SJCRH30 (cell line): ENCODE measurements around the gene RASSF4. TPM values are rescaled to one million over a fixed set of nuclear protein-coding genes. Genes with fewer than 3 reads are reported as not detected.

Experiments used
- DNase-seq, 2 experiments: peaks; one replicate each; pipeline ENCODE4 v3.0.0-alpha.2; 2015 to 2020
- H3K27ac ChIP-seq: fragments of 250-450 bp; sonication (Bioruptor Pico); 2 replicates; pipeline ENCODE4 v1.5.1; 2020; ENCODE audit warnings: mild to moderate bottlenecking, moderate library complexity
- H3K27me3 ChIP-seq: fragments of 250-450 bp; sonication (Bioruptor Pico); 2 replicates; pipeline ENCODE4 v1.5.1; 2020; ENCODE audit warnings: mild to moderate bottlenecking, moderate library complexity
- H3K36me3 ChIP-seq: fragments of 250-450 bp; sonication (Bioruptor Pico); 2 replicates; pipeline ENCODE4 v1.5.1; 2020; ENCODE audit warnings: mild to moderate bottlenecking, moderate library complexity
- H3K4me1 ChIP-seq: fragments of 250-450 bp; sonication (Bioruptor Pico); 2 replicates; pipeline ENCODE4 v1.5.1; 2020; ENCODE audit warnings: mild to moderate bottlenecking, moderate library complexity
- H3K4me3 ChIP-seq: fragments of 250-450 bp; sonication (Bioruptor Pico); 2 replicates; pipeline ENCODE4 v1.5.1; 2020; ENCODE audit warnings: mild to moderate bottlenecking, moderate library complexity
- H3K9me3 ChIP-seq: fragments of 250-450 bp; sonication (Bioruptor Pico); replicated peaks from 2 replicates; pipeline ENCODE4 v1.5.1; 2020; ENCODE audit warnings: mild to moderate bottlenecking, moderate library complexity
- total RNA-seq: library from RNA; depleted of rRNA; stranded (reverse); fragments of >200 nt; shearing (Covaris generic); gene quantifications from 2 replicates; pipeline ENCODE4 v1.2.3, GENCODE V29; 2014; rRNA removed

Gene RASSF4
- total RNA-seq, 1 experiment from 2014 or later, result 22.0 TPM

DNA sequence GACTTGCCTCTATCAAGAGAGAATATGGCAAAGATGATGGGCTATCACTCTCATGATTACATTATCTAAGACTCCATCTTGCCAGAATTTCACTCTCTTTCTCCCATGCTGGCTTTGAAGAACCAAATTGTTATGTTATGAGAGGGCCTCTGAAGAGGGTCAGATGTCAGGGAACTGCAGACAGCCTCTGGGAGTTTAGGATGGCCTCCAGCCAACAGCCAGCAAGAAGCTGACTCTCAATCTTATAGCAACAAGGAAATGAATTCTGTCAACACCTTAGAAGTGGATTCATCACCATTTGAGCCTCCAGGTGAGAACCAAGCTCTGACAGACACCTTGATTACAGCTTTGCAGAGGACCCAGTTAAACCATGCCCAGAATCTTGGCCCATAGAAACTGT, 74.7 kb downstream of the RASSF4 start:
- no peaks in the 10 kb centered on the region for H3K9me3 ChIP-seq
- H3K36me3 ChIP-seq, result no peaks in the 10 kb centered on the region
- H3K4me1 ChIP-seq, result no peaks in the 10 kb centered on the region
- DNase-seq, result no peak
- H3K27me3 ChIP-seq, result no peaks in the 10 kb centered on the region
- no peak overlapping the region for H3K4me3 ChIP-seq
- no peak overlapping the region for H3K27ac ChIP-seq

DNA sequence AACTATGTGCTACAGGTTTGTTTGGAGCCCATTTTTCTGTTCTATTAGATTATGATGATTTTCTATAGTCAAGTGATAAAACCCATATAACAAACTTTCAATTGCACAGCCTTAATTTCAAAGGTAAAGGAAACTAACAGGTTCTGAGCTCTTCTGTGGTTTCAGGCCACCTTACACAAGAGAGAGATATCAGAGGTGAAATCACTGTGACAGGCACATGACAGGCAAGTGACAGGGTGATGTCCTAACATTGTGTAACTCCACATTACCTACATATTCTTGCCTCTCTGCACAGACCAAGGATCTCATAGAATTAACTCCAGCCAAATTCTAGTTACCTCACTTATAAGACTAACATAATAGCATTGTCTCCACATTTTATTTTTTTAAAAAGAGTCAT, 76.1 kb downstream of the RASSF4 start:
- Histone ChIP-seq H3K27ac (no peak overlapping the region), H3K9me3 (no peaks in the 10 kb centered on the region), H3K4me3 (no peak overlapping the region), H3K36me3 (no peaks in the 10 kb centered on the region), H3K27me3 (no peaks in the 10 kb centered on the region), H3K4me1 (no peaks in the 10 kb centered on the region)
- DNase-seq, result no peak

DNA sequence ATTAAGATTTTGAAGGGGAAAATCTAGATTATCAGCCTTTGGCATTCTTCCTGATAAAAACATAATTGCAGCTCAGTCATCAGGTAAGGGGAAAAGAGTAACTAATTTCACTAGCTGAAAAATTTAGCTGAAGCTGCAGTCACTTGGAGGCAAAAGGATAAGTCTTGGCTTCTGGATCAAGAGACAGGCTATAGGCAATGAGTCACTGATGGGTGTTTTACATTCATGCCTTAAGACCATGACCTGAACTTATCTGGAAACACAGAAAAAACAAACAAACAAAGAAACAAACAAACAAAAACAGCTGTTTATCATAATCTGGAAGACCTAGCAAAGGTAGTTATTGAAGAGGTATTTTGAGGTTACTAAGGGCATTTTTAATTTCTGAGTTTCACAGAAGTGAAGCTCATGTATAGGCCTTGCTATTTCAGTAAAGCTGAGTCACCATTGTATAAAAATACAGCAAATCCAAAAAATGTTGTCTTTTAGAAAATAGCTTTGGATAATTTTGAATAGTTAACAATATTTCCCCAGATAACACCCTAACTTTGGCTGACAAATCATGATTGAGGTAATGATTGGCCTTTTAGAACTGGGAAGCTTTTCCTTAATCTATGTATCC, 81.4 kb downstream of the RASSF4 start:
- Histone ChIP-seq H3K27ac (no peak overlapping the region), H3K9me3 (no peaks in the 10 kb centered on the region), H3K4me3 (no peak overlapping the region), H3K27me3 (no peaks in the 10 kb centered on the region), H3K4me1 (no peaks in the 10 kb centered on the region), H3K36me3 (no peaks in the 10 kb centered on the region)
- DNase-seq, result no peak

DNA sequence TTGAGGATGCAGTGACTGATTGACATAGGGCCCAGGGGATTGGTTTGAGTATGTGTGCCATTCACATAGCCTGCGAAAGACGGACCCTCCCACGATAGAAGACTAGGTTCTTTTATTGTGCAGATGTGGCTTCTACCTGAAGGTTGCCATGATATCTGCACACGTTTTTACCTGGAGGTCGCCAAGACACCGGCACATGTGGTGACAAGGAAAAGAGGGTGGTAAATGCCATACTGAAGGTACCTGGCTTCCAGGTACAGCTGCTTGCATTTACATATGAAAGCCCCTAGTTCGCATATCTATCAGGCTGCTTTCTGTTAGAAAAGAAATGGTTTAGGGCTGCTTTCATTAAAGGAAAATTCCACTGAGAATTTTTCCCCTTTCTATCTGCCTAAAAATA, 84.7 kb downstream of the RASSF4 start:
- H3K27ac ChIP-seq, result no peak overlapping the region
- no peaks in the 10 kb centered on the region for H3K36me3 ChIP-seq
- no peaks in the 10 kb centered on the region for H3K4me1 ChIP-seq
- H3K27me3 ChIP-seq, result no peaks in the 10 kb centered on the region
- DNase-seq, result no peak
- H3K9me3 ChIP-seq, result no peaks in the 10 kb centered on the region
- no peak overlapping the region for H3K4me3 ChIP-seq

Other genes starting within 250 kb of the RASSF4 start
- 0.02 TPM in 1 of 2 replicates, not detected in the other for gene TMEM72, start 48.5 kb upstream of the RASSF4 start, total RNA-seq
- gene DEPP1, start 19.0 kb downstream of the RASSF4 start, total RNA-seq, result 0.24 and 0.25 TPM in 2 replicates
- 37.9 and 39.0 TPM in 2 replicates for gene ZNF22, start 41.1 kb downstream of the RASSF4 start, total RNA-seq